Activated gamma-delta T cell treated with Interleukin-2 at 50 U/mL for 16 hours (primary cell): ENCODE measurements around the gene VAV1.
"Not testable (repeated sequence)": the region's sequence is repeated elsewhere in the genome, so short reads cannot be mapped to it uniquely, and the experiment has no call there.

Experiments
- DNase-seq: peaks from one replicate; pipeline ENCODE4 v3.0.0-alpha.2; 2020

The VAV1 gene

GRCh38 chr19:6854758-6855157 lies 82.2 kb downstream of the VAV1 start:
- no peak for DNase-seq

GRCh38 chr19:6856749-6857372 lies 84.4 kb downstream of the VAV1 start:
- no peak for DNase-seq

- DNase-seq: peak; percentile 8
Observed at GRCh38 chr19:6861683-6862286, 89.3 kb downstream of the VAV1 start.

GRCh38 chr19:6862673-6863078 lies 90.2 kb downstream of the VAV1 start:
- DNase-seq: peak; percentile 90

GRCh38 chr19:6864325-6864940 lies 91.9 kb downstream of the VAV1 start:
- DNase-seq: no peak

GRCh38 chr19:6865849-6866248 lies 93.3 kb downstream of the VAV1 start:
- no peak for DNase-seq

- no peak for DNase-seq
Observed at GRCh38 chr19:6866741-6867151, 94.2 kb downstream of the VAV1 start.

GRCh38 chr19:6868351-6868750 lies 95.8 kb downstream of the VAV1 start:
- DNase-seq: no peak

- not testable (repeated sequence) for DNase-seq
Observed at GRCh38 chr19:6869151-6869882, 96.8 kb downstream of the VAV1 start.

GRCh38 chr19:6873708-6874431 lies 101.4 kb downstream of the VAV1 start:
- DNase-seq: no peak

- DNase-seq: no peak
Observed at GRCh38 chr19:6875218-6875617, 102.7 kb downstream of the VAV1 start.

- DNase-seq: no peak
Observed at GRCh38 chr19:6876748-6877147, 104.2 kb downstream of the VAV1 start.

GRCh38 chr19:6877766-6878165 lies 105.3 kb downstream of the VAV1 start:
- no peak for DNase-seq

- no peak for DNase-seq
Observed at GRCh38 chr19:6886277-6886897, 113.9 kb downstream of the VAV1 start.

GRCh38 chr19:6887316-6887715 lies 114.8 kb downstream of the VAV1 start, which contains the start of gene ADGRE1:
Gene ADGRE1 (plus strand): TSS chr19:6887579. CDS start chr19:6887609, 30 bp downstream.
- DNase-seq: no peak

GRCh38 chr19:6888967-6889366 lies 116.5 kb downstream of the VAV1 start:
- no peak for DNase-seq

GRCh38 chr19:6890401-6890913 lies 117.9 kb downstream of the VAV1 start:
- peak; percentile 15 for DNase-seq

- peak; percentile 20 for DNase-seq
Observed at GRCh38 chr19:6890938-6891337, 118.4 kb downstream of the VAV1 start.

GRCh38 chr19:6891761-6892385 lies 119.4 kb downstream of the VAV1 start:
- no peak for DNase-seq

- no peak for DNase-seq
Observed at GRCh38 chr19:6894313-6894712, 121.8 kb downstream of the VAV1 start.

GRCh38 chr19:6903446-6903845 lies 130.9 kb downstream of the VAV1 start:
- no peak for DNase-seq

GRCh38 chr19:6906559-6907060 lies 134.1 kb downstream of the VAV1 start:
- DNase-seq: no peak
